HG03280 (cell line): ENCODE measurements around the gene HELZ2.
"Not testable (repeated sequence)": the region's sequence is repeated elsewhere in the genome, so short reads cannot be mapped to it uniquely, and the experiment has no call there.

Experiments used
- ATAC-seq: cut with Tn5 transposase; IDR thresholded peaks from one replicate; pipeline ENCODE4 v1.9.1; 2021; ENCODE audit warnings: mild to moderate bottlenecking, moderate library complexity; ENCODE audit not compliant: unreplicated experiment

HELZ2 gene, protein sequence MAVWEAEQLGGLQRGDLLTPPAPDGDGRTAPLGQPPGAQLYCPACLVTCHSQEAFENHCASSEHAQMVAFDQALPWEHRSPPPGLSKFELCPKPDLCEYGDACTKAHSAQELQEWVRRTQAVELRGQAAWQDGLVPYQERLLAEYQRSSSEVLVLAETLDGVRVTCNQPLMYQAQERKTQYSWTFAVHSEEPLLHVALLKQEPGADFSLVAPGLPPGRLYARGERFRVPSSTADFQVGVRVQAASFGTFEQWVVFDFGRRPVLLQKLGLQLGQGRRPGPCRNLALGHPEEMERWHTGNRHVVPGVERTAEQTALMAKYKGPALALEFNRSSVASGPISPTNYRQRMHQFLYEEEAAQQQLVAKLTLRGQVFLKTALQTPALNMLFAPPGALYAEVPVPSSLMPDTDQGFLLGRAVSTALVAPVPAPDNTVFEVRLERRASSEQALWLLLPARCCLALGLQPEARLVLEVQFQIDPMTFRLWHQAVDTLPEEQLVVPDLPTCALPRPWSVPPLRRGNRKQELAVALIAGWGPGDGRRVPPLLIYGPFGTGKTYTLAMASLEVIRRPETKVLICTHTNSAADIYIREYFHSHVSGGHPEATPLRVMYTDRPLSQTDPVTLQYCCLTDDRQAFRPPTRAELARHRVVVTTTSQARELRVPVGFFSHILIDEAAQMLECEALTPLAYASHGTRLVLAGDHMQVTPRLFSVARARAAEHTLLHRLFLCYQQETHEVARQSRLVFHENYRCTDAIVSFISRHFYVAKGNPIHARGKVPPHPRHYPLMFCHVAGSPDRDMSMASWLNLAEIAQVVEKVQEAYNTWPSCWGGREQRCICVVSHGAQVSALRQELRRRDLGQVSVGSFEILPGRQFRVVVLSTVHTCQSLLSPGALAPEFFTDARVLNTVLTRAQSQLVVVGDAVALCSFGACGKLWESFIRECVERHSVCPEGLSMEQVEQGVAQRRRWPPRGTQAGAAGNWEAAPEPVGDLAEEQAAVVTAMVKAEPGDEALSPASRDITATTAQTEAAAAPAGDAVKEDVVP (N-terminal part only)

DNA sequence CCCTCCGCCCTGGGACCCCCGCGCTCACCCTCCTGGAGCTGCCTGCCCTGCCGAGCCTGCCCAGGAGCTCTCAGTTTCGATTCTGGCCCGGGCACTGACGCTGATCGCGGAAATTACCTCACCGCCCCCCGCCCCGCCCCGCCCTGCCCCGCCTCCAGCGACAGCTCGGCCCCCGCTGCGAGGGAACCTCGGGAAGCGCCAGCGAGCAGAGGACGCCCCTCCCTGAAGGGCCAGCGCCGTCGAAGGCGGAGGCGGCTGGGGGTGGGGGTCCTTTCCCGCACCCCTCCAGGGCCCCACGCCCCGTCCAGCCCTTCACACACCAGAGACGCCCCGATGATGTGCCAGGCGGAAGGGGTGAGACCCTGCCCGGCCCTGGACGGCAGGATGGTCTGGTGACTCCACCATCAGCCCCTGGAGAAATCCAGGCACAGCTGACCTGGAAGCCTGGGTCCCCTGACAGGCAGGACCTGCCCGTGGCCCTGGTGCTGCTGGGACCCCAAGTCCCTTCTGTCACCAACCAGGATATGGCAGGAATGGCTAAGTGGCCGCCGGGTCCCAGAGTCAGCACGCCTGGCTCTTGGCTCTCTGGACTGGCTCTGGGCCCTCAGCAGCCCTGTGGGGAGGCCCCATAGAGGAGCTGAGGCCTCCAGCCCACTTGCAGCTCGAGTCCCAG lies at the start of gene HELZ2:
Gene HELZ2, minus strand, starts transcription at position 84 of the 673 bp plus-strand sequence. CDS start 1,854 bp downstream, outside the sequence.
- peak; percentile 51 for ATAC-seq

DNA sequence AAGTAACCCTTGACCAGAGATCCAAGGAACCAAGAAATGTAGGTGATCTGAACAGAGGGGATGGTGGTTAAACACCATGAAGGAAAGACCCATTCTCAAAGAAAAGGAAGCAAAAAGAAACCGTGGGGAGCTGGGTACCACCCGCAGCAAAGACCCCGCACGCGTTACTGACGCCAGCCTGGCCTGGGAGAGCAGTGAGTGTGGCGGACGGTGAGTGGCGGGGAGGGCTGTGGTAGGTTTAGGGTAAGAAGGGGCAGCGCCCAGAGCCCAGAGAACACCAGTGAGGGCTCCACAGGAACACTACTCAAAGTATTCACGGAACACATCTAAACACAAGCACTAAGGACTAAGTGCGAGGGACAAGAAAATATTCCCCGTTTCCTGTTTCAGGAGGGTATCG lies 48.7 kb upstream of the HELZ2 start:
- no peak for ATAC-seq

DNA sequence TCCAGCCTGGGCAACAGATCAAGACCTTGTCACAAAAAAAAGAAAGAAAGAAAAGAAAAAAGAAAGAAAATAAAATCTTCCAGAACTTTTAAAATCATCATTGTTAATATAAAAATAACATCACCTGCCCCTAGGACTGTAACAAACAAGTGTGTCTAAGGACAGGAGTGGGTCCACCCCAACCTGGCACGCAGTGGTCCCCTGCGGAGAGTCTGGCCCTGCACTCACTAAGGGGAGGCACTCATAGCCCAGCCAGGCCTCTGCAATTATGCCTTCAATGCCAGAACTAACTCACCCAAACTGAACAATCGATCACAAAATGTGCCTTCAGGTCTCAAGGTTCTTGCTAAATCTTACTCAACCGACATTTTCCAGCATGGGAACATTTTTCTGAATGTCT lies 48.1 kb upstream of the HELZ2 start:
- ATAC-seq, result no peak

DNA sequence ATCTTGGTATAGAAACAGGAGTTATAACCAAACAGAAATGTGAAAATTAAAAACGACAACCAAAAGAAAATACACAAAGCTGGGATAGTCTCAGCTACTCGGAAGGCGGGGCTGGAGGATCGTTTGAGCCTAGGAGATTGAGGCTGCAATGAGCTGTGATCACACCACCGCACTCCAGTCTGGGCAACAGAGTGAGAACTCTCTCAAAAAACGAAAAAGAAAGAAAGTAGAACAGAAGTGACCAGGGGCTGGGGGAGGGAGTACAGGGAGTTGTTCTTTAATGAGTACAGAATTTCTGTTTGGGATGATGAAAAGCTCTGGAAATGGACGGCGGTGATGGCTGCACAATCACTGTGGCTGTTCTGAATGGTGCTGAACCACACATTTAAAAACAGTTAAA lies 47.0 kb upstream of the HELZ2 start:
- no peak for ATAC-seq

DNA sequence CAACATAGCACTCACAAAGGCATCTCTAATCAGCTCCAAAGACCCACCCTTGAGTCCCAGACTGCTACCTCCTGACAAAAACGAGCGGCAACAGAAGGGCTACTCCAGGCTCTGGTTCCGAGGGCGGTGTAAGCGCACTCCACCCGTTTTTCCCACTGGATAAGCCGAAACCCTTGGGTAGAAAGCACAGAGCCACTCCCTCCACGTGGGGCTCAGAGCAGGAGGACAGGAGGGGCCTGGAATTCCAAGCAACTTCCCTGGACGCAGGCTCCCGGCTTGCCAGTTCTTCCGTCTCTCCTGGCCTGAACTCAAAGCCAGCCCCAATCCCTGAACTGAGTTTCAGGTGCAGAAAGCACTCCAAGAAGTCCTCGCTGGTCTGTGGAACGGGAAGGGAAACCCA lies 45.5 kb upstream of the HELZ2 start:
- no peak for ATAC-seq

DNA sequence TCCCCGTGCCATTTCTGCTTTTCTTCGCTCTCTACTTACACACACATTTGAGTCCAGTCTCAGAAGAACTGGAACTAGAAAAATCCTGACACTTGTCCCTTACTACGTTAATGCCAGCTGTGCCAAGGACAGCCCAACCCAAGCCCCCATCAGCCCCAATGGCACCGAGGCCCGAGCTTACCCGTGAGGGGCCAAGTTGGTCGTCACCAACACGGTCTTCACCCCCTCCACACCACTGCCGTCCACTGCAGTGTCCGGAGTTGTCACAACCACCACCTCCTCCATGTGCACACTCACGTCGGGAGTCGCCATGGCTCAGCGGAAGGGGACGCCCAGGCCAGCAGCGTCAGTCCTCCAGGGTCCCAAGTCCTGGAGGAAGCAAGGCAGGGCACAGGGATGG lies 45.0 kb upstream of the HELZ2 start:
- ATAC-seq, result no peak

DNA sequence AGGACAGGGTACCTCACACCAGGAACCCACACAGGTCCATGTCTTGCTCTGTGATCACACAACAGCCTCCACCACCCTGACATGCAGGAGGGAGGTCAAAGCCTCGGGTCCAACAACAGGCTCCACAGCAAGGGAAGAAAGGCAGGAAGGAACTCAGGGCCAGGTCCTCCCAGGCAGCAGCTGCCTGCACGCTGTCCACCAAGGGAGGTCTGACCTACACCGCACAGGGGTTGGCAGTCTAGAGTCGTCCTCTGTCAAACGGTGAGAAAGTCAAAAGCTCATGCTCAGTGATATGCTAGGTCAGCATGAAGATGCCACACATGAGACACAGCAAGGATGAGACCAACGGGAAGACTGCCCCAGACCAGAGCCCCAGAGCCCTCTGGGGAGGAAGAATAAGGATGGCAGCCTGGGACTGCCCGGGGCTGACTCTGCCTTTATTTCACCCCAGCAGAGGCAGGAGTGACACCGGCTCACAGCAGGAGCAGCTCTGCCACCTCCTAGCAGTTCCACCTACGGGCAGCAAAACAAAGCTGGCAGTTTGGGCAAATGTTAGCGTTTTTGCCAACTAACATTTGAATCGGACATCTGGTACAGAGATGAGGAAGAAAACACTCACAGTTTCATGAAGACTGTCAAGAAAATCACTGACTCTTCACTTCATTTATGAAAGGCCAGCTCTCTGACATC lies 44.4 kb upstream of the HELZ2 start:
- ATAC-seq, result no peak

DNA sequence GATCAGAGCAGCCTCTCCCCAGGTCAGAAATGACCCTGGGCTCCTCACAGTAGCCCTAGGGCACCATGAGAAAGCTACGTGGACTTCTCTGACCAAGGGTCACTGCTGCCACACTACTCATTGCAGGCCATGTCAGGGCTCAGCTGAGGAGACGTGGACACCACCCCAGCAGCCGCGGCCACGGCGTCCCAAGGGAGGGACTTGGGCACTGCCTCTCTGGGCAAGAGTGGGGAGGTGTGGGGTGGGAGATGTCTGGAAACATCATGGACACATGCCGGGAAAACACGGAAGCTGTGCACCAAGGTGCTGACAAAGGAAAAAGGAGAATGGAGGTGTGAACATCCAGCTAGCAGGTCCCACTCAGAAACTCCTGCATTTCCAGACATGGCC lies 43.8 kb upstream of the HELZ2 start:
- ATAC-seq, result no peak

DNA sequence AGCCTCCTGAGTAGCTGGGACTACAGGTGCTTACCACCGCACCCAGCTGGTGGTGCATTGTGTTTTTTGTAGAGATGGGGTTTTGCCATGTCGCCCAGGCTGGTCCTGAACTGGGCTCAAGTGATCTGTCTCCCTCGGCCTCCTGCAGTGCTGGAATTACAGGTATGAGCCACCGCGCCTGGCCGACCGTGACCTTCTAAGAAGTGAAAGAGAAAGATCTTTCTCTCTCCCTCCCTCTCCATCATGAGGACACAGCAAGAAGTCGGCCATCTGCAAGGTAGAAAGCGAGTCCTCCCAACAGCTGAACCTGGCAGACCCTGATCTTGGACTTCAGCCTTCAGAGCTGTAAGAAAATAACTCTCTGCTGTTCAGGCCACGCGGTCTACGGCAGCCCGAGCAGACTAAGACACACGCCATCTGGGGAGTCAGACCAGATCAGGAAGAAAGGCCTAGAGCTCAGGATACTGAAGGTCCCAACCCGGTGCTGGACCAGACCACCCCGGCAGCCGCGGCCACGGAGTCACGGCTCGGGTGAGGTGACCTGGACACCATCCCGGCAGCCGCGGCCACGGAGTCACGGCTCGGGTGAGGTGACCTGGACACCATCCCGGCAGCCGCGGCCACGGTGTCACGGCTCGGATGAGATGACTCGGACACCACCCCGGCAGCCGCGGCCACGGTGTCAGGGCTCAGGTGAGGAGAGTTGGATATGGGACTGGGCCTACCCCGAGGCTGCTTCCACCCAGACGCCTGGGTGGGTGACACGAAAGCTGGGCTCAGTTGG lies 43.2 kb upstream of the HELZ2 start:
- no peak for ATAC-seq

DNA sequence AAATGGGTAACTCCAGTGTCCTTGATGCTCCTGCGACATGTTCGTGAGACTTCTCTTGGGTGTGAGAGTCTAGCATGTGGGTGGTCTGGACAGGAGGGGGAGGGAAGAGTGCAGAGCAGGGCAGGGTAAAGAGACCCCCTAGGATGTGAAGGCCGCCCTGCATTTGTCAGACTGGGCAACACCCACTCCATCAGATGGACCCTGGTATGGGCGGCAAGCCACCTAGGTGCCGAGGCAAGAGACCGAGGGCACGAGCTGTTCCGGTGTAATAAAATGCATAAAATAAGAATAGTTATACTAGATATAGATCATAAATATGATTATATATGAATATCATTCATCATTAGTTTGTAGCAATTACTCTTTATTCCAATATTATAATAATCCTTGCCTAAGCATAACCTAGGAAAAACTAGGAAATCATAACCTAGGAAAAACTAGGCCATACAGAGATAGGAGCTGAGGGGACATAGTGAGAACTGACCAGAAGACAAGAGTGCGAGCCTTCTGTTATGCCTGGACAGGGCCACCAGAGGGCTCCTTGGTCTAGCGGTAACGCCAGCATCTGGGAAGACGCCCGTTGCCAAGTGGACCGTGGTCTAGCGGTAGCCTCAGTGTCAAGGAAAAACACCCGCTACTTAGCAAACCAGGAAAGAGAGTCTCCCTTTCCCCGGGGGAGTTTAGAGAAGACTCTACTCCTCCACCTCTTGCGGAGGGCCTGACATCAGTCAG lies 40.0 kb upstream of the HELZ2 start:
- ATAC-seq, result not testable (repeated sequence)

DNA sequence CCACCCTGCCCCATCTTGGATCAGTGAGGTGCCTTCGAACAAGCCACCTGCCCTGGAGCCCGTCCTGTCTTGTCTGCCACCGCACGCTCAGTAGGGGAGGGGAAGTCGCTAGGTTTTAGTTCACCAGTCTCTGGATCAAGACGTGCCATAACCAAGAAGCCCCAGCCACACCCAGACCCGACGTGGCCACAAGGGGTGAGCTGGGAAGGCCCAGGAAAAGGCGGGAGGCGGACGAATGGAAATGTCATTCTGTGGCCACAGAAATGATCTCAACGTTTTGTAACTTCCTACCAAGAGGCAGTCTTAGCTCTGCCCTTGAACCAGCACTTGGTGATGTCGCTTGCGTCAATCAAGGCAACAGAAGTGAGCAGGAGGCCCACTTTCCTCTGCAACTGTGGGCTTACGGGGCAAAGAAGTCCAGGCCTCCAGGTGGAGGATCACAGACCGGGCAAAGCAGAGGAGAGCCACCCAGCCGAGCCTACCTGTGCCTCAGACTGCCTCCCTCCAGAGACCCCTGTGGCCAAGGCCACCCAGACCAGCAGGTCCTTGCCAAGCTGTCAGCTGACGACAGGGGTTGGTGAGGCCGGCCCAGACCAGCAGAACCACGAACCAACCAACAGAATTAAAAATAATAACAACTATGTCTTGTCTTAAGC lies 38.4 kb upstream of the HELZ2 start:
- ATAC-seq, result no peak

DNA sequence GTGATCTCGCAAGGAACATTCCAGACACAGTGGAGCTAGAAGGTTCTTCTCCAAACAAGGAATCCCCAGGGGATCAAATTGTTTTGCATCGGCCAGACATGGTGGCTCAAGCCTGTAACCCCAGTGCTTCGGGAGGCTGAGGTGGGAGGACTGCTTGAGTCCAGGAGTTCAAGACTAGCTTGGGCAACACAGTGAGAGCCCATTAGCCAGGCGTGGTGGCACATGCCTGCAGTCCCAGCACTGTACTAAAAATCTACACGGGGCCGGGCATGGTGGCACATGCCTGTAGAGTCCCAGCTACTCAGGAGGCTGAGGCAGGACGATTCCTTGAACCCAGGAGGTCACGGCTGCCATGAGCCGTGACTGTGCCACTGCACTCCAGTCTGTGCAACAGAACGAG lies 37.6 kb upstream of the HELZ2 start:
- ATAC-seq, result no peak

DNA sequence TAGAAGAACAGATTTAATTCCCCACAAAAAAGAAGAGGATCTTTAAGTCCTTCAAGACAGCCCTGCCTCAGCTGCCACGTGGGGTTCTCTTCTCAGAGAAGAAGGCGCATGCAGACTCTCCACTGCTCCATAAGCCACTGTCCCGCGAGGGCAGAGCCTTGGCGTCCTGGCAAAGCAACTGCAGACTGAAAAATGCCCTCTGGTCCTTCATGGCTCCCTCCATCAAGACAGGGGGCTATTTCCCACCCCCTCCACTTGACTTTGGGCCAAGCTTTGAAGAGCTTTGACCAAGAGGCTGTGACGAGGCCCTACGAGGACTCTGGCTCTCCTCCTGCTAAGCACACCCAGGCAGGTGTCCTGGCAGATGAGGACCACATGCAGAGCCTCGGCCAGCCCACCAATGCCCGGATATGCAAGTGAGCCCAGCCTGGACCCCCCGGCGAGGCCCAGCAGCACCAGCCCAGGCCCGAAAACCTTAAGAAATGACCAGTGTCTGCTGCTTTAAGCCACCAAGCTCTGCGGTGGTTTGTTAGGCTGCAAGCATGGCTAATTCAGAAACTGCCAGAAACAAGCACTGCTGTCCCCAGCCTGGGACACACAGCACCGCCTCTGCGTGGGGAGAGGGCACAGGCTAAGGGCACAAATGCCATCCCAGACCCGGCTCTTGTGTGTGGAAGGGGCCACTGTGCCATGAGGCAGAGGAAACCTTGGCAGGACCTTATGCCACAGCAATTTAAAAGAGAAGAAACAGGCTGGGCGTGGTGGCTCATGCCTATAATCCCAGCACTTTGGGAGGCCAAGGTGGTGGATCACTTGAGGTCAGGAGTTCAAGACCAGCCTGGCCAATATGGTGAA lies 36.8 kb upstream of the HELZ2 start:
- ATAC-seq, result no peak

DNA sequence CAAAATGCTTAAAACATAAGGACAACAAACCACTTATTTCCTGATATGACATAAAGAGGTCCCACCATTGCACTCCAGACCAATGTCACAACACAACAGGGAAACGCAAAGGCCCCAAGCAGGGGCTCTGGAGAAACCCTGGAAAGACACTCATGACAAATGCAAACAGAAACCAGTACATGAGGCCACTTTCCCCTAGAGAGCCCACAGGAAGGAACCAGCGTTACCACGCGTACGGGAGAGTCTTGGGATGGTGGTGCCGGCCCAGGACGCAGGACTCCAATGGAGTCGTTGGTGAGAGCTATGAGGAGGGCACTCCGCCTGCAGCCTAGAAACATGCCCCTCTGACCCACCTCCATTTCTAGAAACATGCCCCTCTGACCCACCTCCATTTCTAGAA lies 32.6 kb upstream of the HELZ2 start:
- no peak for ATAC-seq

DNA sequence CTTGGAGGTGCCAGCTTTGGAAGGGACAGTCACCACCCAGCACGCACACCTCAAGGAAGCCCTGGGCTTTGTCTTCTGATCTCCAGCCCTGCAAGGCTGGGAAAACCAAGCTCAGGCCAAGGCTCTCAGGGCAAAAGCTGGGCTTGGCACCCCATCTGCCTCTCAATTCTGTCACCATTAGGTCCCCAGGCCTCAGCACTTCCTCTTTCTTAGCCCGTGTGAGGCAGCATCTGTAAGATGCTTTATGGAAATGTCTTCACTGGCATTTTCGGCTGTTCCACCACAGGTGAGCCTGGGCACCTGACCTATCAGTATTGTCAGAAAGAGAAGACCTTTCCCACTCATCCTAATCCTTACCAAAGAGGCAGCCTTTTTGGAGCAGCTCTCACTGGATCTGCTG lies 28.3 kb upstream of the HELZ2 start:
- ATAC-seq, result no peak

DNA sequence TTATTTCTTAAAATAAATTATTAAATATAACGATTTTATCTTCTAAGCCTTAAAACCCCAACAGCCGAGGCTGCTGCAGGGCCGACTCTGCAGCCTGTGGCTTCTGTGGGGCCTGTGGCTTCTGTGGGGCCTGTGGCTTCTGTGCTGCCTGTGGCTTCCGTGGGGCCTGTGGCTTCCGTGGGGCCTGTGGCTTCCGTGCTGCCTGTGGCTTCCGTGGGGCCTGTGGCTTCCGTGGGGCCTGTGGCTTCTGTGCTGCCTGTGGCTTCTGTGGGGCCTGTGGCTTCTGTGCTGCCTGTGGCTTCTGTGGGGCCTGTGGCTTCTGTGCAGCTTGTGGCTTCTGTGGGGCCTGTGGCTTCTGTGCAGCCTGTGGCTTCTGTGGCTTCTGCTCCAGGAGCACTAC lies 27.6 kb upstream of the HELZ2 start:
- ATAC-seq, result not testable (repeated sequence)

DNA sequence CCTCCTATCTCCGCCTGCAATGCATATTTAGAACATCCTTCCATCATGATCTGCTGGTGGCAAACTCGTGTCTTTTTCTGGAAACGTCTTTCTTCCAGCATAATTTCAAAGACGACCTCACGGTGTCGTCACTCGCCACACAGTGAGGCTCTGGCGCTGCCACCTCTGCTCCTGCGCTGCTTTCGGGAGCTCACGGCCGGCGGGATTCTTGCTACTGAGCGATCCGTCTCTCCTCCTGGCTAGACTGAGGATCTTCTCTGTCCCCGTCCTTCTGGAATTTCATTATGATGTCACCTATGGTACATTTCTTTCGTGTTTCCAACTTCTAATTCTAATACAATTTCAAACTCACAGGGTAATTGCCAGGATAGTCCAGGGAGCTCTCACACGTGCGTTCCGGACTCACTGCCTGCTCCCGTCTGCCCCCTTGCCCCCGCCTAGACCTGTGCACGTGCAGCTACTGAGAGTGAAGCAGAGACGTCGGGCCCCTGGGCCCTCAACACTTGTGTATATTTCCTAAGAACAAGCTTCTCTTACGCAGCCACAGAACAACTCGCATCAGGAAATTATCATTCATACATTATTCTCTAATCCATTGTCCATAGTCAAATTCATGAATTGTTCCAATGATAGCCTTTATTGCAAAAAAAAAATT lies 25.5 kb upstream of the HELZ2 start:
- ATAC-seq, result no peak
